DND-41 (cell line): ENCODE data around the gene NEURL1.

Experiments used
- CTCF ChIP-seq: IDR thresholded peaks from 2 replicates; pipeline ENCODE4 v1.5.1; 2012; ENCODE audit warnings: borderline replicate concordance, low read length, moderate library complexity, mild to moderate bottlenecking; ENCODE audit not compliant: poor library complexity, severe bottlenecking; ENCODE audit errors: extremely low read depth
- EZH2 ChIP-seq: IDR thresholded peaks from 3 replicates; pipeline ENCODE4 v1.6.1; 2012; ENCODE audit warnings: borderline replicate concordance, low read depth, mild to moderate bottlenecking, moderate library complexity, low read length, inconsistent platforms; ENCODE audit not compliant: severe bottlenecking

- no peak for TF ChIP-seq CTCF
- no peak for TF ChIP-seq EZH2
Measured at GRCh38 chr10:103637011-103637410, 143.5 kb downstream of the NEURL1 start.
